NCI-H446 treated with DMSO at 0.1 percent for 48 hours (cell line): ENCODE results near the gene RNF40.

Experiments used
- DNase-seq: peaks from one replicate; lab custom pipeline; 2025; lab: John Stamatoyannopoulos, UW

RNF40 gene

GRCh38 chr16:30762991-30763725, 1.0 kb downstream of the RNF40 start:
- no peak for DNase-seq

- no peak for DNase-seq
Measured at GRCh38 chr16:30764086-30764485, 2.0 kb downstream of the RNF40 start.

- no peak for DNase-seq
Measured at GRCh38 chr16:30764816-30765465, 2.8 kb downstream of the RNF40 start.

GRCh38 chr16:30766206-30766932, 4.2 kb downstream of the RNF40 start:
- DNase-seq = no peak

- no peak for DNase-seq
Measured at GRCh38 chr16:30766933-30767284, 4.8 kb downstream of the RNF40 start.

GRCh38 chr16:30767767-30768465, 5.8 kb downstream of the RNF40 start:
- no peak for DNase-seq

- no peak for DNase-seq
Measured at GRCh38 chr16:30768583-30769181, 6.6 kb downstream of the RNF40 start.

- no peak for DNase-seq
Measured at GRCh38 chr16:30769379-30770089, 7.4 kb downstream of the RNF40 start.

GRCh38 chr16:30771726-30772125, 9.6 kb downstream of the RNF40 start:
- no peak for DNase-seq

- DNase-seq = no peak
Measured at GRCh38 chr16:30773826-30774225, 11.7 kb downstream of the RNF40 start.

- DNase-seq = no peak
Measured at GRCh38 chr16:30774367-30775130, 12.4 kb downstream of the RNF40 start.

- no peak for DNase-seq
Measured at GRCh38 chr16:30775131-30775391, 12.9 kb downstream of the RNF40 start.

- no peak for DNase-seq
Measured at GRCh38 chr16:30775392-30776188, 13.5 kb downstream of the RNF40 start.

GRCh38 chr16:30777591-30778297, 15.6 kb downstream of the RNF40 start:
- no peak for DNase-seq

- no peak for DNase-seq
Measured at GRCh38 chr16:30778549-30779244, 16.6 kb downstream of the RNF40 start.

GRCh38 chr16:30779596-30779995, 17.5 kb downstream of the RNF40 start:
- DNase-seq = no peak

GRCh38 chr16:30780021-30780420, 17.9 kb downstream of the RNF40 start:
- no peak for DNase-seq

- DNase-seq = no peak
Measured at GRCh38 chr16:30780549-30780948, 18.4 kb downstream of the RNF40 start.
